HepG2 (cell line): Measurements from ENCODE around the gene AS3MT. TPM values are rescaled to one million over a fixed set of nuclear protein-coding genes. Genes with fewer than 3 reads are reported as not detected.

Experiments used
- ATF1 ChIP-seq: IDR thresholded peaks from 2 replicates; pipeline ENCODE4 v1.6.1; 2016; ENCODE audit warnings: mild to moderate bottlenecking, control low read depth
- BORCS8-MEF2B ChIP-seq: sonication (generic); formaldehyde crosslinking; IDR thresholded peaks from 2 replicates; pipeline ENCODE4 v1.8.0; 2022; ENCODE audit warnings: mild to moderate bottlenecking, missing genetic modification reagents
- CSRNP2 ChIP-seq: sonication (generic); formaldehyde crosslinking; conservative IDR thresholded peaks from 2 replicates; pipeline ENCODE4 v1.8.0; 2022; ENCODE audit warnings: low read depth, missing genetic modification reagents
- FOXO4 ChIP-seq: sonication (generic); formaldehyde crosslinking; conservative IDR thresholded peaks from 2 replicates; pipeline ENCODE4 v1.8.1; 2023; ENCODE audit warnings: missing genetic modification reagents
- HINFP ChIP-seq: sonication (generic); formaldehyde crosslinking; IDR thresholded peaks from 2 replicates; pipeline ENCODE4 v1.4.0; 2020; ENCODE audit warnings: low read depth, mild to moderate bottlenecking, missing genetic modification reagents
- KLF12 ChIP-seq: sonication (generic); formaldehyde crosslinking; IDR thresholded peaks from 2 replicates; pipeline ENCODE4 v1.4.0; 2020; ENCODE audit warnings: missing genetic modification reagents, borderline replicate concordance
- NFATC3 ChIP-seq: sonication (generic); formaldehyde crosslinking; IDR thresholded peaks from 2 replicates; pipeline ENCODE4 v1.5.1; 2020; ENCODE audit warnings: mild to moderate bottlenecking, missing genetic modification reagents
- NFIB ChIP-seq: sonication (generic); formaldehyde crosslinking; IDR thresholded peaks from 2 replicates; pipeline ENCODE4 v1.9.0; 2021; ENCODE audit warnings: missing genetic modification reagents, mild to moderate bottlenecking, borderline replicate concordance
- SP4 ChIP-seq: sonication (generic); formaldehyde crosslinking; IDR thresholded peaks from 2 replicates; pipeline ENCODE4 v1.8.1; 2023; ENCODE audit warnings: mild to moderate bottlenecking, missing genetic modification reagents
- TFDP2 ChIP-seq: sonication (generic); formaldehyde crosslinking; IDR thresholded peaks from 2 replicates; pipeline ENCODE4 v1.4.0; 2020; ENCODE audit warnings: missing genetic modification reagents
- TGIF2 ChIP-seq: IDR thresholded peaks from 2 replicates; pipeline ENCODE4 v1.6.1; 2016; ENCODE audit warnings: control low read depth, missing compliant biosample characterization
- ZNF143 ChIP-seq: sonication (generic); formaldehyde crosslinking; IDR thresholded peaks from 2 replicates; pipeline ENCODE4 v1.4.0; 2020; ENCODE audit warnings: missing genetic modification reagents
- ZNF225 ChIP-seq: sonication (generic); formaldehyde crosslinking; IDR thresholded peaks from 2 replicates; pipeline ENCODE4 v1.4.0; 2020; ENCODE audit warnings: mild to moderate bottlenecking, missing genetic modification reagents
- ZNF598 ChIP-seq: sonication (generic); formaldehyde crosslinking; IDR thresholded peaks from 2 replicates; pipeline ENCODE4 v1.5.1; 2020; ENCODE audit warnings: mild to moderate bottlenecking, missing genetic modification reagents, borderline replicate concordance
- ZNF777 ChIP-seq: sonication (generic); formaldehyde crosslinking; IDR thresholded peaks from 2 replicates; pipeline ENCODE4 v1.4.0; 2020; ENCODE audit warnings: missing genetic modification reagents
- polyA plus RNA-seq, 8 experiments: library from polyadenylated mRNA; depleted of rRNA in 3 of 8; stranded (reverse) in 7 of 8; unstranded in 1 of 8; fragments of >200 nt; fragmentation: Illumina TruSeq in 4 of 8; extraction: Trizol in 4 of 8; gene quantifications; 2 replicates each; pipeline versions ENCODE4 v1.2.1 to v1.2.3, GENCODE V29; 2011 to 2016; ENCODE audit warnings: low read depth in 4 of 8, missing spikeins in 1 of 8, mixed read lengths in 1 of 8; ENCODE audit not compliant: insufficient read depth in 1 of 8
- total RNA-seq, 5 experiments: library from RNA; depleted of rRNA; stranded (reverse); fragments of >200 nt; fragmentation: Illumina TruSeq; extraction: Trizol; gene quantifications; 2 replicates each; pipeline ENCODE4 v1.2.3, GENCODE V29; 2016; ENCODE audit warnings: low read depth in 1 of 5
- TF ChIP-seq, protein P1 (sequence below): sonication (generic); formaldehyde crosslinking; IDR thresholded peaks from 2 replicates; pipeline ENCODE4 v1.5.0; 2020; ENCODE audit warnings: missing genetic modification reagents, mild to moderate bottlenecking, borderline replicate concordance
- TF ChIP-seq, protein P2 (sequence below): fragments of 450-650 bp; IDR thresholded peaks from 2 replicates; pipeline ENCODE4 v1.6.1; 2016

Gene AS3MT
- total and polyA plus RNA-seq, 2 of the 13 experiments (the other 11 are each of a cell fraction or from before 2014, with no cell fraction given) = 8.7 to 17.4 TPM

- TF ChIP-seq SP4 (CRISPR knock-in tag) (peak; percentile 85; the same call in 1 of the 2 replicates), TFDP2 (CRISPR knock-in tag) (peak; percentile 64; the same call in 1 of the 2 replicates), BORCS8-MEF2B (peak; percentile 76; the same call in 1 of the 2 replicates), FOXO4 (no peak), NFATC3 (no peak), CSRNP2 (CRISPR knock-in tag) (no peak), NFIB (CRISPR knock-in tag) (no peak), ZNF143 (CRISPR knock-in tag) (peak; percentile 29; the same call in 1 of the 2 replicates), HINFP (CRISPR knock-in tag) (peak; percentile 23; the same call in 1 of the 2 replicates), ATF1 (no peak), ZNF598 (peak; percentile 28; the same call in 1 of the 2 replicates), TGIF2 (CRISPR knock-in tag) (peak; percentile 64; the same call in 1 of the 2 replicates), KLF12 (CRISPR knock-in tag) (no peak), ZNF225 (CRISPR knock-in tag) (peak; percentile 75; the same call in 1 of the 2 replicates), ZNF777 (CRISPR knock-in tag) (peak; percentile 96)
- TF ChIP-seq, protein P1, sequence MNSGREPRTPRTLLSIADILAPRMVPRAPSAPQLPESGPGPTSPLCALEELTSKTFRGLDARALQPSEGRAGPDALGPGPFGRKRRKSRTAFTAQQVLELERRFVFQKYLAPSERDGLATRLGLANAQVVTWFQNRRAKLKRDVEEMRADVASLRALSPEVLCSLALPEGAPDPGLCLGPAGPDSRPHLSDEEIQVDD (CRISPR knock-in tag) = peak; percentile 86; the same call in 1 of the 2 replicates
- TF ChIP-seq, protein P2, sequence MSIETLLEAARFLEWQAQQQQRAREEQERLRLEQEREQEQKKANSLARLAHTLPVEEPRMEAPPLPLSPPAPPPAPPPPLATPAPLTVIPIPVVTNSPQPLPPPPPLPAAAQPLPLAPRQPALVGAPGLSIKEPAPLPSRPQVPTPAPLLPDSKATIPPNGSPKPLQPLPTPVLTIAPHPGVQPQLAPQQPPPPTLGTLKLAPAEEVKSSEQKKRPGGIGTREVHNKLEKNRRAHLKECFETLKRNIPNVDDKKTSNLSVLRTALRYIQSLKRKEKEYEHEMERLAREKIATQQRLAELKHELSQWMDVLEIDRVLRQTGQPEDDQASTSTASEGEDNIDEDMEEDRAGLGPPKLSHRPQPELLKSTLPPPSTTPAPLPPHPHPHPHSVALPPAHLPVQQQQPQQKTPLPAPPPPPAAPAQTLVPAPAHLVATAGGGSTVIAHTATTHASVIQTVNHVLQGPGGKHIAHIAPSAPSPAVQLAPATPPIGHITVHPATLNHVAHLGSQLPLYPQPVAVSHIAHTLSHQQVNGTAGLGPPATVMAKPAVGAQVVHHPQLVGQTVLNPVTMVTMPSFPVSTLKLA = 0 out of 2 replicates have a peak, but pooled peaks have one; percentile 6
These were observed 50.1 kb downstream of the AS3MT start (continued) for GRCh38 chr10:102919246-102919959.
